ENCODE results near the gene KIF6.

- TF ChIP-seq EHF (CRISPR knock-in tag; IDR thresholded peaks at IDR 0.05) (no peak), RFX5 (IDR thresholded peaks at IDR 0.05) (no peak), JUNB (IDR thresholded peaks at IDR 0.05) (no peak), EP300 (IDR thresholded peaks at IDR 0.05) (no peak), POLR2A (IDR thresholded peaks at IDR 0.05; ENCODE audit: low read length) (no peak), CTCF (IDR thresholded peaks at IDR 0.05) (no peak), RAD21 (conservative IDR thresholded peaks at IDR 0.05 in 1 of 2, IDR thresholded peaks at IDR 0.05 in 1 of 2) (no peak), POLR2AphosphoS2 (conservative IDR thresholded peaks at IDR 0.05; ENCODE audit: low read length) (no peak)
Measured at GRCh38 chr6:39724787-39725631, at the start of gene KIF6.

All from A549 (cell line).